GM19324 (cell line): ENCODE data around the gene ALK.

Experiments used
- ATAC-seq: cut with Tn5 transposase; IDR thresholded peaks from one replicate; pipeline ENCODE4 v1.9.1; 2021; ENCODE audit warnings: mild to moderate bottlenecking, moderate library complexity; ENCODE audit not compliant: unreplicated experiment, low FRiP score

ALK gene

GRCh38 chr2:29394981-29395350 is 526.4 kb downstream of the ALK start:
- no peak for ATAC-seq

- ATAC-seq = no peak
These were observed 526.9 kb downstream of the ALK start for GRCh38 chr2:29394311-29394980.

- ATAC-seq = no peak
These were observed 527.7 kb downstream of the ALK start for GRCh38 chr2:29393676-29394075.

DNA sequence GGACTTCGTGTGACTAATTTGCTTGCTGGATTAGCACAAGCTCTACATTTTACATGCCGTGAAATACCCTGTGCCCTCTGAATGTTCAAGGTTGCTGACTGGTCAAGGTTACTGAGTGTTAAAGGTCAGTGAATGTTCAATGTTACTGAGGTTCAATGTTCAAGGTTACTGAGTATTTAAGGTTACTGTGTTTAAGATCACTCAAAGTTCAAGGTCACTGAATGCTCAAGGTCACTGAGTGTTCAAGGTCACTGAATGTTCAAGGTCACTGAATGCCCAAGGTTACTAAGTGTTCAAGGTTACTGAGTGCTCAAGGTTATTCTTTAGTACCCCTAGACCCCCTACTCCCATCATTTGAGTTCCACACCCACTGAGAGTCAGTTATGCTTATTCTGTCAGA is 528.6 kb downstream of the ALK start:
- no peak for ATAC-seq

DNA sequence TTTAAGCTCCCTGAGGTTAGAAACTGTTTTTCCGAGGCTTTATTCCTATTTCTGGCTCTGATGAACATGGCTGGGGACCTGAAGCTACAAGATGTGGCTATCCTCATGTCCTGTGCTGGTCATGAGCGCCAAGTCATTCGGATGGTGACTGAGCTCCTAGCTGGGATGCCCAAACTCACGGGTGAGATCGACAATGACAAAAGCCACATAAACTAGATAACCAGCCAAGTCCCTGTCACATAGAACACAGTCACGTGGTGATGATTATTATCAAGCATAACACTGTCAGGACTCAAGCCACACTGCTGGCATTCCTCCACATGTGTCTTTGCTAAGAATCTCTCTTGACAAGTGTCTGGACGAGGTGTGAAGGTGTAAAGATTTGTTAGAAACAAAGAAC is 531.2 kb downstream of the ALK start:
- ATAC-seq = no peak

- ATAC-seq = no peak
These were observed 531.7 kb downstream of the ALK start for GRCh38 chr2:29389686-29390085.

GRCh38 chr2:29388071-29388470 is 533.3 kb downstream of the ALK start:
- ATAC-seq = no peak

GRCh38 chr2:29382486-29382885 is 538.9 kb downstream of the ALK start:
- no peak for ATAC-seq

DNA sequence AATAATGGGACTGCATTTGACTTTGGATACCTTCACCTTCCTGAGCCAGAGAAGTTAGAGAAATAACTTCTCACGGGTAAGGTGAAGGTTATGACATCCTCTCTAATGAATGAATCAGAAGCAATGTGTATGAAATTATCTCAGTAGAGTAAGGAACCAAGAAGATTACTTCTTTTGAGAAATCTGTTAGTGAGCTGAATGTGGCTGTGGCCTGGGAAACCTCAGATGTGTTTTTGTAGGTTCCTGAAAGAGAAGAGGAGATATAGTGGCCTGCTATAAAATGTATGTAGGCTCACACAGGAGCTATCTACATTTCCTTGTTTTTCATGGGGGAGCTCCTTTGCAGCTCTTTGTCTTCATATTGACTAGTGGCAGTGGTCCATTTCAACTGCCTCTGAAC is 543.6 kb downstream of the ALK start:
- no peak for ATAC-seq

GRCh38 chr2:29376541-29376940 is 544.8 kb downstream of the ALK start:
- no peak for ATAC-seq

DNA sequence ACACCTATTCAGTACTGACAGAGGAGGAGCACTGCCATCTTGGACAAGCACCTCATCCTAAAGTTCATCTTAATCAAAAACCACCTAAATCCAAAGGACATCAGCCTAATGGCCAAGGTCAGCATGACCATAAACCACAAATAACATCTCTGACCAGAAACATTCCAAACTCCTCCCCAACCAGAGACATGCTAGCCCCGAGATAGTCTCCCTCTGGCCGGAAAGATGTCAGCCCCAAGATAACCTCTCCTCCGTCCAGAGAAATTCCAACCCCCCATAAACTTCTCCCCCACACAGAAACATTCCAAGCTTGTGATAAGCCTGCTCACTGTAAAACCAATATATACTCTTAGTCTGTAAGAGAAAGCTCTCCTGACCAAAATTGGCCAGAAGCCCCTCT is 545.5 kb downstream of the ALK start:
- no peak for ATAC-seq

GRCh38 chr2:29374823-29375222 is 546.6 kb downstream of the ALK start:
- no peak for ATAC-seq

DNA sequence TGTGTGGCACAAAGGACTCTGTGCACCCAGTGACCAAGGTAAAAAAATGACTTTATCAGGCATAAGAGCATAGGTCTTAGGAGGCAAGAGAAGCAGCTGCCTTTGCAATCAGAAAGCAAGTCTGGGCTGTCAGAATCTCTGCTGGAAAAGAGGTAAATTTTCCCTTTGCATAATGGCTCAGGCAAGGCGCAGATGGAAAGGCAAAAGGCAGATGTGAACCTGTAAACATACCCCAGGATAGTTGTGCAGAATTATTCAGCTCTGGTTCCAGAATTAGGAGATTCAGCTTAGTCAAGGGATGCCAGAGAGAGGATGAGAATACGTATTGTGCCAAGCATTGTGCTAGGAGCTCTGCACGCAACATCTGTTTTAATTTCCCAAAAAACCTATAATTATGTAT is 547.5 kb downstream of the ALK start:
- ATAC-seq = no peak

DNA sequence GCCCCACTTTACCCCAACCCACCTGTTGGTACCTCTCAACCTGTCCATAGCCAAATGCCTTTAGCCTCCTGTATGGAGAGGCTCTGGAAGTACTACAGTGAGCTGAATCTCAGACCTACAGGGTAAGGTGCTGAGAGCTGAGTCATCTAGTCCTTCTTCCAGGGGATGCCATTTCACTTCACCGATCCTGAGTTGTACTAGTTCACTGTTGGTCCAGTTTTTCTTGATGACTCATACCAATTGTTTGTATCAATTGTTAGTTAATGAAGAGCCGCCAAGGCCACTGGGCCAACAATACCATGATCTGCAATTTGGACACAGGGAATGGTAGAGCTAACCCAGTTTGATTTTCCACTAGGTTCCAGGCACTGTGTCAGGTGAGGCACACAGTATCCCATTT is 549.2 kb downstream of the ALK start:
- ATAC-seq = no peak

GRCh38 chr2:29370581-29371125 is 550.7 kb downstream of the ALK start:
- ATAC-seq = no peak

GRCh38 chr2:29370173-29370572 is 551.2 kb downstream of the ALK start:
- ATAC-seq = no peak

DNA sequence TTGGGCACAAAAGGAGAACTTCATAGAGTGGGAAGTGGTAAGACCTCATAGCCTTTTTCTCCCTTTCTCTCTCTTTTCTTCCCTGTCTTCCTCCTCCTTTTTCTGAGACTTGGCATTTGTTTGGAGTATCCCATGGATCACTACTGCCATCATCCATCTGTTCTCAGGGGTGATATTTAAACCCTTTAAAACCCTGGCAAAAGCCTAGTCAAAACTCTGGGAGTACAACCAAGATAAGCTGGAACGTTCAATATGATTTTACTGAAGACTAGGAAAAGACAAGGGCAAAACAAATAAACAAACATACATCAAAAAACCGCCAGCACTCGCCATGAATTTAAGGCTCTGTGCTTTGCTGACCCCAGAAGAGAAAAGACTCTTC is 552.7 kb downstream of the ALK start:
- no peak for ATAC-seq

GRCh38 chr2:29367986-29368658 is 553.3 kb downstream of the ALK start:
- no peak for ATAC-seq

DNA sequence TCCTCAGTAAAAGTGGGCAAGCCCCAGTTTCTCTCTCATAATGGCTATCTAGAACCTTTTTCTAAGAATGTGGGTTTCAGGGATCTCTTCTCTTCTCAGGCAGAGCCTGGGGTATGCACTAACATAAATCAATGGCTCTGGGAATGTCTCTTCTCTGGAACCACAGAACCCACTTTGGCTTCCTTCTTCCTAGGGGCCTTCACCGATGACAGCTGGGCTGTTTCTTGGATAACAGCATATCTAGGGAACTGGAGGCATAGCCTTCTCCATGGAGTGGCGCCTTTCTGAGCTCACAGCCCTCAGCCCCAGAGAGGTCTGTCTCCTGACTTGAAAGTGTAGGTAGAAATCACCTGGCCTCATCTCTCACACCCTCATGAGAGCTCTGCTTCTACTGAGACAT is 558.3 kb downstream of the ALK start:
- ATAC-seq = no peak

GRCh38 chr2:29361231-29361630 is 560.2 kb downstream of the ALK start:
- ATAC-seq = no peak

GRCh38 chr2:29360016-29360784 is 561.2 kb downstream of the ALK start:
- ATAC-seq = no peak
